IMR-90 (cell line): Measurements from ENCODE around the gene DLG3. TPM values are rescaled to one million over a fixed set of nuclear protein-coding genes. Genes with fewer than 3 reads are reported as not detected.

Experiments used
- ATAC-seq: fragments of 200-7000 bp; cut with Tn5 transposase; 2 replicates; pipeline ENCODE4 v1.9.1; 2020; ENCODE audit warnings: low read depth, mild to moderate bottlenecking, moderate library complexity
- BruUV-seq: library from RNA; stranded (reverse); fragments of 400-500 nt; replicated peaks from 2 replicates; lab custom pipeline; 2021; lab: Mats Ljungman, UMichigan
- CTCF ChIA-PET: fragments of 300-600 bp; formaldehyde crosslinking; extraction: SDS; loops from one replicate; lab custom pipeline; 2021; ENCODE audit warnings: antibody characterized with exemption; lab: Yijun Ruan, JAX
- POLR2A ChIA-PET: fragments of 300-600 bp; sonication (Branson Sonifier 250); formaldehyde crosslinking; loops from one replicate; lab custom pipeline; 2022; ENCODE audit warnings: antibody characterized with exemption; ENCODE audit not compliant: unreplicated experiment; lab: Charles Lee
- DNase-seq: peaks from one replicate; pipeline ENCODE4 v3.0.0; 2013
- H2AFZ ChIP-seq: replicated peaks from 2 replicates; pipeline ENCODE3; 2013; ENCODE audit warnings: low read length, mild to moderate bottlenecking; ENCODE audit not compliant: poor library complexity
- H2AK5ac ChIP-seq: 2 replicates; pipeline ENCODE4 v1.6.1; 2013; ENCODE audit warnings: low read depth, low read length, inconsistent platforms
- H2AK9ac ChIP-seq: replicated peaks from 2 replicates; pipeline ENCODE3; 2013; ENCODE audit warnings: mild to moderate bottlenecking, low read depth, low read length, moderate library complexity; ENCODE audit not compliant: poor library complexity
- H2BK120ac ChIP-seq: 2 replicates; pipeline ENCODE4 v1.6.1; 2013; ENCODE audit warnings: low read depth, low read length, inconsistent platforms
- H2BK15ac ChIP-seq: 3 replicates; pipeline ENCODE4 v1.6.1; 2013; ENCODE audit warnings: low read depth, low read length, inconsistent platforms
- H2BK20ac ChIP-seq: 2 replicates; pipeline ENCODE4 v1.6.1; 2013; ENCODE audit warnings: low read depth, mild to moderate bottlenecking, inconsistent platforms, low read length, moderate library complexity
- H2BK5ac ChIP-seq: 2 replicates; pipeline ENCODE4 v1.6.1; 2013; ENCODE audit warnings: mild to moderate bottlenecking, low read depth, low read length, inconsistent platforms; ENCODE audit not compliant: poor library complexity, severe bottlenecking
- H3K14ac ChIP-seq: replicated peaks from 2 replicates; pipeline ENCODE4 v1.6.1; 2013; ENCODE audit warnings: low read depth, low read length, inconsistent platforms
- H3K18ac ChIP-seq: 2 replicates; pipeline ENCODE4 v1.6.1; 2013; ENCODE audit warnings: low read depth, low read length, control low read depth
- H3K23ac ChIP-seq: 2 replicates; pipeline ENCODE4 v1.6.1; 2013; ENCODE audit warnings: low read depth, low read length, inconsistent platforms
- H3K27ac ChIP-seq: 2 replicates; pipeline ENCODE4 v1.5.1; 2013; ENCODE audit warnings: mild to moderate bottlenecking, control low read depth, low read length; ENCODE audit not compliant: insufficient read depth
- H3K27me3 ChIP-seq: 2 replicates; pipeline ENCODE4 v1.6.1; 2013; ENCODE audit warnings: low read length; ENCODE audit not compliant: control insufficient read depth, insufficient read depth
- H3K36me3 ChIP-seq: 2 replicates; pipeline ENCODE4 v1.6.1; 2013; ENCODE audit warnings: low read length, mixed read lengths; ENCODE audit not compliant: control insufficient read depth, insufficient read depth
- H3K4ac ChIP-seq: 2 replicates; pipeline ENCODE4 v1.6.1; 2013; ENCODE audit warnings: low read depth, low read length, inconsistent platforms
- H3K4me1 ChIP-seq: 2 replicates; pipeline ENCODE4 v1.6.1; 2013; ENCODE audit warnings: low read length, mixed read lengths; ENCODE audit not compliant: control insufficient read depth, insufficient read depth
- H3K4me2 ChIP-seq: 2 replicates; pipeline ENCODE4 v1.6.1; 2013; ENCODE audit warnings: low read depth, mild to moderate bottlenecking, control low read depth, low read length, moderate library complexity
- H3K4me3 ChIP-seq: 2 replicates; pipeline ENCODE4 v1.5.1; 2013; ENCODE audit warnings: low read depth, mild to moderate bottlenecking, control low read depth, low read length, moderate library complexity; ENCODE audit not compliant: insufficient read depth
- H3K56ac ChIP-seq: 2 replicates; pipeline ENCODE4 v1.6.1; 2013; ENCODE audit warnings: low read length, inconsistent platforms; ENCODE audit not compliant: insufficient read depth; ENCODE audit errors: extremely low read depth
- H3K79me1 ChIP-seq, 2 experiments: 2 replicates each; pipeline ENCODE4 v1.6.1; 2013; ENCODE audit warnings: low read length in 2 of 2, inconsistent platforms in 1 of 2, low read depth in 1 of 2
- H3K9ac ChIP-seq: 2 replicates; pipeline ENCODE4 v1.6.1; 2013; ENCODE audit warnings: low read depth, low read length, control low read depth
- H3K9me1 ChIP-seq: 2 replicates; pipeline ENCODE4 v1.6.1; 2013; ENCODE audit warnings: low read length, inconsistent platforms; ENCODE audit not compliant: insufficient read depth
- H3K9me3 ChIP-seq: 2 replicates; pipeline ENCODE4 v1.6.1; 2013; ENCODE audit warnings: low read length; ENCODE audit not compliant: control insufficient read depth, insufficient read depth
- H4K20me1 ChIP-seq: 2 replicates; pipeline ENCODE4 v1.6.1; 2013; ENCODE audit warnings: low read length, inconsistent platforms; ENCODE audit not compliant: insufficient read depth
- H4K5ac ChIP-seq: 2 replicates; pipeline ENCODE4 v1.6.1; 2013; ENCODE audit warnings: mild to moderate bottlenecking, low read depth, low read length, control low read depth
- H4K8ac ChIP-seq, 2 experiments: 2 replicates each; pipeline ENCODE4 v1.6.1; 2013; ENCODE audit warnings: low read depth in 2 of 2, low read length in 2 of 2, control low read depth in 1 of 2, inconsistent platforms in 1 of 2
- H4K91ac ChIP-seq: 2 replicates; pipeline ENCODE4 v1.6.1; 2013; ENCODE audit warnings: low read depth, low read length, inconsistent platforms; ENCODE audit not compliant: insufficient read depth
- BHLHE40 ChIP-seq: fragments of 150-350 bp; IDR thresholded peaks from 2 replicates; pipeline ENCODE4 v1.6.1; 2016; ENCODE audit warnings: mild to moderate bottlenecking, low read depth, low read length
- CEBPB ChIP-seq: IDR thresholded peaks from 2 replicates; pipeline ENCODE4 v1.6.1; 2012; ENCODE audit warnings: low read depth, low read length, improper control_type of control experiment
- CHD1 ChIP-seq: IDR thresholded peaks from 2 replicates; pipeline ENCODE4 v1.6.1; 2012; ENCODE audit warnings: low read depth, low read length, improper control_type of control experiment
- CTCF ChIP-seq: conservative IDR thresholded peaks from 2 replicates; pipeline ENCODE4 v1.5.1; 2012; ENCODE audit warnings: mild to moderate bottlenecking, low read depth, low read length, improper control_type of control experiment
- FOS ChIP-seq: fragments of 150-350 bp; IDR thresholded peaks from 2 replicates; pipeline ENCODE4 v1.6.1; 2016; ENCODE audit warnings: low read depth, low read length
- MAFK ChIP-seq: IDR thresholded peaks from 2 replicates; pipeline ENCODE4 v1.6.1; 2012; ENCODE audit warnings: low read depth, low read length, improper control_type of control experiment
- MAZ ChIP-seq: IDR thresholded peaks from 2 replicates; pipeline ENCODE4 v1.6.1; 2012; ENCODE audit warnings: low read depth, mild to moderate bottlenecking, low read length, improper control_type of control experiment, moderate library complexity, borderline replicate concordance
- MXI1 ChIP-seq: IDR thresholded peaks from 2 replicates; pipeline ENCODE4 v1.6.1; 2012; ENCODE audit warnings: low read depth, mild to moderate bottlenecking, low read length, moderate library complexity, borderline replicate concordance
- NFE2L2 ChIP-seq: fragments of 150-350 bp; IDR thresholded peaks from 2 replicates; pipeline ENCODE4 v1.6.1; 2016; ENCODE audit warnings: low read depth, mild to moderate bottlenecking, low read length
- POLR2A ChIP-seq: IDR thresholded peaks from 2 replicates; pipeline ENCODE4 v1.6.1; 2012; ENCODE audit warnings: mild to moderate bottlenecking, low read depth, low read length
- RAD21 ChIP-seq: IDR thresholded peaks from 2 replicates; pipeline ENCODE4 v1.6.1; 2012; ENCODE audit warnings: low read length, improper control_type of control experiment
- RCOR1 ChIP-seq: IDR thresholded peaks from 2 replicates; pipeline ENCODE4 v1.6.1; 2012; ENCODE audit warnings: mild to moderate bottlenecking, low read length, improper control_type of control experiment; ENCODE audit not compliant: insufficient replicate concordance
- SMC3 ChIP-seq: fragments of 150-350 bp; IDR thresholded peaks from 2 replicates; pipeline ENCODE4 v1.6.1; 2016; ENCODE audit warnings: low read depth, mild to moderate bottlenecking, antibody characterized with exemption, low read length, moderate library complexity
- USF2 ChIP-seq: fragments of 150-350 bp; IDR thresholded peaks from 2 replicates; pipeline ENCODE4 v1.6.1; 2017; ENCODE audit warnings: mild to moderate bottlenecking, antibody characterized with exemption, low read length, low read depth
- WGBS, 2 experiments: methylation state at CpG; one replicate each; pipeline versions ENCODE4 v1.1.5 to v1.1.7; 2013; ENCODE audit warnings: missing lambda C conversion rate in 2 of 2; ENCODE audit not compliant: insufficient read length in 1 of 2; ENCODE audit errors: extremely low coverage in 2 of 2; 5-methylcytosine and 5-hydroxymethylcytosine counted together
- dilution Hi-C: fragments of 300-500 bp; cut with HindIII; formaldehyde crosslinking; loops from one replicate; pipeline ENCODE4 v1.14.3; 2018; ENCODE audit warnings: low sequenced_read_pairs; ENCODE audit not compliant: unreplicated experiment
- in situ Hi-C: fragments of 300-500 bp; cut with MboI; formaldehyde crosslinking; loops from 3 replicates; pipeline ENCODE4 v1.14.3; 2019; ENCODE audit warnings: low sequenced_read_pairs, inconsistent platforms, mixed read lengths
- intact Hi-C: fragments of 100-400 bp; cut with micrococcal nuclease; formaldehyde crosslinking; loops from 2 replicates; pipeline ENCODE4 v1.10.0; 2022
- polyA plus RNA-seq, 3 experiments: library from polyadenylated mRNA; depleted of rRNA; stranded (reverse); fragments of >200 nt; gene quantifications; 2 replicates each; pipeline ENCODE4 v1.2.3, GENCODE V29; 2012; ENCODE audit warnings: low replicate concordance in 1 of 3
- total RNA-seq: library from RNA; depleted of rRNA; stranded (reverse); fragments of >200 nt; gene quantifications from 2 replicates; pipeline ENCODE4 v1.2.3, GENCODE V29; 2012

DLG3 gene
- total and polyA plus RNA-seq, 2 of the 4 experiments (the other 2 are of a cell fraction), result 11.0 to 27.1 TPM

- CTCF ChIA-PET, result interaction anchor here (0.5 kb wide), 1 partner anchor 26 kb away, joined by 3 read pairs; no protein-coding TSS in a partner anchor
- H4K8ac ChIP-seq, result no peak overlapping the region
- H3K4me2 ChIP-seq, result no peak overlapping the region
- no peak overlapping the region for H3K27ac ChIP-seq
- no peak overlapping the region for H2BK120ac ChIP-seq
- no peak overlapping the region; the same call in 1 of the 2 replicates for H3K18ac ChIP-seq
- WGBS, 2 experiments, result no CpG with 5 or more reads among the region's 1 CpG
- H2AFZ ChIP-seq, result no peak overlapping the region
- dilution Hi-C loops (no loop called here), in situ Hi-C loops (no loop called here), intact Hi-C loops (no loop called here)
- H3K27me3 ChIP-seq, result peaks cover 6% of the 10 kb centered on the region
- no peak overlapping the region for H2AK5ac ChIP-seq
- POLR2A ChIA-PET, result no interaction called here
- no peak overlapping the region for H2BK15ac ChIP-seq
- no peak overlapping the region for H4K91ac ChIP-seq
- no peak overlapping the region for H4K5ac ChIP-seq
- no peak overlapping the region for H3K23ac ChIP-seq
- no peak overlapping the region for H3K56ac ChIP-seq
- no peaks in the 10 kb centered on the region for H3K36me3 ChIP-seq
- H3K9me3 ChIP-seq, result no peaks in the 10 kb centered on the region
- ATAC-seq, result no peak
- no peak overlapping the region for H3K14ac ChIP-seq
- no peak for DNase-seq
- no peak overlapping the region for H2AK9ac ChIP-seq
- H4K20me1 ChIP-seq, result no peaks in the 10 kb centered on the region
- no peak for TF ChIP-seq NFE2L2
- no peak for TF ChIP-seq MAZ
- TF ChIP-seq RAD21, result no peak
- no peak for TF ChIP-seq USF2
- no peak for TF ChIP-seq CEBPB
- no peak for TF ChIP-seq POLR2A
- no peak for TF ChIP-seq CHD1
- no peak for TF ChIP-seq FOS
- TF ChIP-seq RCOR1, result no peak
- no peak for TF ChIP-seq SMC3
- no peak for TF ChIP-seq BHLHE40
- no peak for TF ChIP-seq MAFK
- no peak for TF ChIP-seq MXI1
- no peak for TF ChIP-seq CTCF
- no peak overlapping the region for H3K9ac ChIP-seq
- H3K4me1 ChIP-seq, result no peaks in the 10 kb centered on the region
- H3K9me1 ChIP-seq, result no peaks in the 10 kb centered on the region
- H3K79me1 ChIP-seq, result no peaks in the 10 kb centered on the region
- no peak overlapping the region for H3K4me3 ChIP-seq
- H2BK20ac ChIP-seq, result no peak overlapping the region
- no peak overlapping the region for H2BK5ac ChIP-seq
- no peak overlapping the region for H3K4ac ChIP-seq
- no TSS peak for BruUV-seq
Observed at GRCh38 chrX:70553516-70553915, 108.9 kb downstream of the DLG3 start.
